Type B pancreatic cell (in vitro differentiated cells): ENCODE measurements around the gene LRRC38. TPM values are rescaled to one million over a fixed set of nuclear protein-coding genes. Genes with fewer than 3 reads are reported as not detected.

ENCODE experiments used
- DNase-seq: peaks from one replicate; pipeline ENCODE4 v3.0.0; 2021; ENCODE audit warnings: mixed read lengths; ENCODE audit not compliant: unreplicated experiment; ENCODE audit errors: extremely low spot score
- H3K27ac Mint-ChIP-seq: 2 replicates; pipeline ENCODE4 v1.8.0; 2021; ENCODE audit warnings: mild to moderate bottlenecking, mixed read lengths
- H3K27me3 Mint-ChIP-seq: 2 replicates; pipeline ENCODE4 v1.8.0; 2021; ENCODE audit warnings: mixed read lengths
- H3K36me3 Mint-ChIP-seq: 2 replicates; pipeline ENCODE4 v1.8.0; 2021; ENCODE audit warnings: mixed read lengths
- H3K4me1 Mint-ChIP-seq: one replicate; pipeline ENCODE4 v1.8.0; 2021; ENCODE audit warnings: mixed read lengths; ENCODE audit not compliant: unreplicated experiment
- H3K4me3 Mint-ChIP-seq: 2 replicates; pipeline ENCODE4 v1.8.0; 2021; ENCODE audit warnings: mild to moderate bottlenecking, mixed read lengths
- H3K9me3 Mint-ChIP-seq: 2 replicates; pipeline ENCODE4 v1.8.0; 2021; ENCODE audit warnings: mixed read lengths
- total RNA-seq: library from RNA; stranded (reverse); gene quantifications from 2 replicates; pipeline ENCODE4 v1.2.1, GENCODE V29; 2021; ENCODE audit warnings: low replicate concordance
- TF ChIP-seq, protein P1 (sequence below): fragments of 200-600 bp; sonication (generic); conservative IDR thresholded peaks from 2 replicates; pipeline ENCODE4 v1.5.0; 2021; ENCODE audit warnings: antibody characterized with exemption, mild to moderate bottlenecking

The LRRC38 gene
- total RNA-seq, 1 donor from 2014 or later: 2.6 TPM

- H3K36me3 Mint-ChIP-seq: no peaks in the 10 kb centered on the region
- no peak for DNase-seq
- no peak overlapping the region for H3K27ac Mint-ChIP-seq
- TF ChIP-seq, protein P1, sequence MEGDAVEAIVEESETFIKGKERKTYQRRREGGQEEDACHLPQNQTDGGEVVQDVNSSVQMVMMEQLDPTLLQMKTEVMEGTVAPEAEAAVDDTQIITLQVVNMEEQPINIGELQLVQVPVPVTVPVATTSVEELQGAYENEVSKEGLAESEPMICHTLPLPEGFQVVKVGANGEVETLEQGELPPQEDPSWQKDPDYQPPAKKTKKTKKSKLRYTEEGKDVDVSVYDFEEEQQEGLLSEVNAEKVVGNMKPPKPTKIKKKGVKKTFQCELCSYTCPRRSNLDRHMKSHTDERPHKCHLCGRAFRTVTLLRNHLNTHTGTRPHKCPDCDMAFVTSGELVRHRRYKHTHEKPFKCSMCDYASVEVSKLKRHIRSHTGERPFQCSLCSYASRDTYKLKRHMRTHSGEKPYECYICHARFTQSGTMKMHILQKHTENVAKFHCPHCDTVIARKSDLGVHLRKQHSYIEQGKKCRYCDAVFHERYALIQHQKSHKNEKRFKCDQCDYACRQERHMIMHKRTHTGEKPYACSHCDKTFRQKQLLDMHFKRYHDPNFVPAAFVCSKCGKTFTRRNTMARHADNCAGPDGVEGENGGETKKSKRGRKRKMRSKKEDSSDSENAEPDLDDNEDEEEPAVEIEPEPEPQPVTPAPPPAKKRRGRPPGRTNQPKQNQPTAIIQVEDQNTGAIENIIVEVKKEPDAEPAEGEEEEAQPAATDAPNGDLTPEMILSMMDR: no peak
- no peaks in the 10 kb centered on the region for H3K4me1 Mint-ChIP-seq
- no peaks in the 10 kb centered on the region for H3K27me3 Mint-ChIP-seq
- no peak overlapping the region for H3K4me3 Mint-ChIP-seq
- peaks cover 12% of the 10 kb centered on the region for H3K9me3 Mint-ChIP-seq
These were observed 81.6 kb downstream of the LRRC38 start for GRCh38 chr1:13432251-13432650.

- no peak overlapping the region for H3K27ac Mint-ChIP-seq
- DNase-seq: no peak
- TF ChIP-seq, protein P1: no peak
- no peaks in the 10 kb centered on the region for H3K27me3 Mint-ChIP-seq
- H3K36me3 Mint-ChIP-seq: no peaks in the 10 kb centered on the region
- no peak overlapping the region for H3K4me3 Mint-ChIP-seq
- peaks cover 12% of the 10 kb centered on the region for H3K9me3 Mint-ChIP-seq
- no peaks in the 10 kb centered on the region for H3K4me1 Mint-ChIP-seq
These were observed 83.3 kb downstream of the LRRC38 start for GRCh38 chr1:13430495-13430894.

Other genes starting within 250 kb of the LRRC38 start
- not detected in 2 replicates for gene PRAMEF8, start 228.9 kb downstream of the LRRC38 start, total RNA-seq
- not detected in 2 replicates for gene PRAMEF33, start 210.5 kb downstream of the LRRC38 start, total RNA-seq
- not detected in 2 replicates for gene PRAMEF15, start 198.4 kb downstream of the LRRC38 start, total RNA-seq
- gene PRAMEF14, start 166.9 kb downstream of the LRRC38 start, total RNA-seq: not detected in 2 replicates
- not detected in 2 replicates for gene PRAMEF19, start 142.1 kb downstream of the LRRC38 start, total RNA-seq
- not detected in 2 replicates for gene PRAMEF17, start 124.4 kb downstream of the LRRC38 start, total RNA-seq
- not detected in 2 replicates for gene PRAMEF20, start 103.6 kb downstream of the LRRC38 start, total RNA-seq
- gene PDPN, start 69.8 kb upstream of the LRRC38 start, total RNA-seq: 4.8 and 24.2 TPM in 2 replicates
- gene PRDM2, start 186.2 kb upstream of the LRRC38 start, total RNA-seq: 41.4 and 44.6 TPM in 2 replicates